Stimulated activated CD4-positive, alpha-beta T cell treated with anti-CD3 and anti-CD28 coated beads, Interleukin-12 subunit alpha, Interleukin-12 subunit beta, amount 100 ng/mL, for 48 hours (primary cell): Measurements from ENCODE around the gene RTN4R.

Experiments
- DNase-seq, 3 donors: peaks; one replicate each; pipeline ENCODE4 v3.0.0-alpha.2; 2020; ENCODE audit warnings: low read depth in 2 of 3, low spot score in 1 of 3

The RTN4R gene

DNA sequence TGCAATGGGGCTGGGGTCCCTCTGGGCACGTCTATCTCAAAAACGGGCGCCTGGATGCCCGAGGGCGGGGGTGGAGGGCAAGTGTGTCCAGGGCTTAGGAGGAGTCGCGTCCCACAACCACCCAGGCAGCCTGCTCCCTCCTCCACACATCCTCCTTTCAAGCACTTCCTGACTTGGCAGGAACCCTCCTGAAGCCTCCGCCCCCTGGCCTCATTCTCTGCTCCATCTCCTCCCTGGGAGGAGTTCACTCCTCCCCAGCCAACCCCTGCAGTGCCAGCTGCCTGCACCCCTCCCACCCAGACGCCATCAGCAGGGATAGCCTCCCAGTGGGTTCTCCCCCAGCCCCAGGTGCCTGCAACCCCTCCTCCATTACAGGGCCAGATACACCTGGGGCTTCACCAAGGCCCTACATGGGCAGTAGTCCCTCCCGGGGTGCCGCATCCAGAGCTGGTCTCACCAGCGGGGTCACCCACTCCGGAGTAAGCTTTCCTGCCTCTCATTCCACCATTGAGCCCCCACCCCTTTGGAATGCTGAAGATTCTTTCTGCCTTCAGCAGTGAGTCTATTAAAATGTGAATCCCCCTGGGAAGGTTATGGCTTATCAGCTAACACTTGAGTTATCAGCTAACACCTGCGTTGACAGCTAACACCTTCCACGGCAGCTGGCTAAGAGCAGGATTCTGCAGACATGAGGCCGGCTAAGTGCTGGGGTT, 24.4 kb downstream of the RTN4R start:
- DNase-seq, result peak in 2 of 3 donors; percentile 48 to 49

DNA sequence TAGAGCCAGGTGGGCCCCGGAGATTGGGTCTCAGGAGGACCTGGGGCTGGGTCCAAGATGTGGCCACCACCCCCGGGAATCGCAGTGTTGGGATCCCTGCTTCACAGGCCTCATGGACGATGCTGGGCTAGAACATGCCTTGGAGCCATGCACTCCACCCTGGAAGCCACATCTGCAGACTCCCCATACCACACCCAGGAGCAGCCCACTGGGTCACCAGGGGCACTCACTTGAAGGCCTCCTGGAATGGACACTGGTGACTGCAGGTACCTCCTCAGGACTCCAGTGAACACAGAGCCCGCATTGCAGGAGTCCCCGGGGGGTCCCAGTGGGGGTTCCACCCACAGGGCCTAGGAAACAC, 25.0 kb downstream of the RTN4R start:
- DNase-seq, result no peak

DNA sequence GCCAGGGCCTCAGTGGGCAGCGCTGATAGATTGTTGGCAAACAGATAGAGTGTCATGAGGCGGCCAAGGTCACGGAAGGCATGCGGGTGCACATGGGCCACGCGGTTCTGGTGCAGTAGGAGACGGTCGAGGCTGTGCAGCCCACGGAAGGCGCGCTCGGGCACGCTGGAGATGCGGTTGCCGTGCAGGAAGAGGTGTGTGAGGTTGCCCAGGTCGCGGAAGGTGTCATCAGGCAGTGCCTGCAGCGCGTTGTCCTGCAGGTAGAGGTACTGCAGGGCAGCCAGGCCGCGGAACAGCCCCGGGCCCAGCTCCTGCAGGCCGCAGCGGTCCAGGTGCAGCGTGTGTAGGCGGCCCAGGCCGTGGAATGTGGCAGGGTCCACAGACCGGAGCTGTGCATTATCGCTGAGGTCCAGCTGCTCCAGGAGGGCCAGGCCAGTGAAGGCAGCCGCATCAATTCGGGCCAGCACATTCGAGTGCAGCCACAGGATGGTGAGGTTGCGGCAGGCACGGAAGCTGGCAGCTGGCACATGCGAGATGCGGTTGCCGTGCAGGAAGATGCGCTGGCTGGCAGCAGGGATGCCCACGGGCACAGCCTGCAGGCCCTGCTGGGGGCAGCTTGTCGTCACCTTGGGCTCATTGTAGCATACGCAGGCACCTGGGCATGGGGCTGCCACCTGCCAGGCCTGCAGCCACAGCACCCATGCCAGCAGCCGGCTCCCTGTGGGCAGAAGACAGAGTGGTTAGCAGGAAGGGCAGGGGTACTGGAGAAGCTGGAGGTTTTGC, 25.5 kb downstream of the RTN4R start:
- no peak for DNase-seq

DNA sequence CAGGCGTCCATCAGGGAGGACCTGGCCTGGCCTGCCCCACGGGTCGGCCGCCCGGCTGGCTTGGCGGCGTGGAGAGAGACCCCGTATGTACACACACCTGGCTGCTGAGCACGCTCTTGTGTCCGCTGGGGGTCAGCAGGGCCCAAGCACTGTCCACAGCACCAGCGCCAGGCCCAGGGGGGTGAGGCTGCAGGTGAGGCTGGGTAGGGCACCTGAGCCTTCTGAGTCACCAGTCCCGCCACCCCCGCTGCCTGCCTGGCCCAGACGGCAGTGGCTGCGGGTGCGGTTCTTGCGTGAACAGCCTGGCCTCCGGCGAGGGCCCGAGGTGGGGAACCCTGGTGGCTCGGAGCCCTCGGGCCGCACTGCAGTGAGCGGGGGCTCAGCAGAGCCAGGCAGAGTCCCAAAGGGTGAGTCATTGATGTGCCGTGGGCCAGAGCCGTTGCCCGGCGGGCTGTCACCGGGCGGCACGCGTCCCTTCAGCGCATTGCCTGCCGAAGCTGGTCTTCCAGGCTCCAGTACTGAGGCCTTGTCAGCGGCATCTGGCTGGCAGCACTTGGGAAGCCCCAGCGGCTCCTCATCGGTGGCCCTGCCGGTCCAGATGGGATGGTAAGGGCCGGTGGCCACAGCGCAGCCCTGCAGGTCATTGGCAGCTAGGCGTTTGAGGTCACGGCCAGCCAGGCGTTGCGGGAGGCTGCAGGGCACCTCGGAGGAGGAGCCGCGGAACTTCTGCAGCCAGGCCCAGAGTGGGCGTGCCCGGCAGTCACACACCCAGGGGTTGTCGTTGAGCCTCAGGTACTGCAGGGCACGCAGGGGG, 26.3 kb downstream of the RTN4R start:
- no peak for DNase-seq

DNA sequence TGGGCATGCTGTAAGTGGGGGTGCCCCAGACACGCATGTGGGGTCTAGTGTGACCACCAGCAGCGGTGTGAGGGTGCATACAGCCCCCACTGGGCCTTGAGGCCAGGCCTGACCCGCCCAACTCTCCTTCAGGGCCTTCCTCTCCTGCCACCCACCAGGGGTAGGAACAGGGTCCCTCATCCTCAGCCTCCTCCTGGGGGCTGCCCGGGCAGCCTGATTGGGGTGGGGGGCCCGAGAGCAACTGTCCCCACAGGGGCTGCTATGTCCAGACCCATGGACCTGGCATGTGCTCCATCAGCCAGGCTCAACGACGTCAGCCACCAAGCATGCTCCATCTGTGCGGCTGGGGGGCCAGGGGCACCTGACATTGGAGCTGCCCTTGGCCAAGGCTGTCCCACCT, 27.2 kb downstream of the RTN4R start:
- DNase-seq, result no peak

DNA sequence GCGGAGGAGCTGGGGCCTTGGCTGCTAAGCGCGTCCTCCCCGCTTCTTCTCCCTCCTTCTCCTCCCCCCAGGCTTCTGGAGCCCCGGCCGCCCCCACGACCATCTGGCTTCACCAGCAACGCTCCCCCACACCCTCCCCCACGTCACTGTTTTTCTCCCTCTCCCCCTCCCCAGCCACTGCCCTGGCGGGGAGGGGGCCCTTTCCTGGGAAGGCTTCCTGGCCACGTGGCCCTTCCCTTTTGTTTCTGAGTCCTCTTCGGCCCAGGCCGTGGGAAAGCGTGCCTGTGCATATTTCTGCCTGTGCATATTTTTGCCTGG, 27.7 kb downstream of the RTN4R start:
- no peak for DNase-seq

DNA sequence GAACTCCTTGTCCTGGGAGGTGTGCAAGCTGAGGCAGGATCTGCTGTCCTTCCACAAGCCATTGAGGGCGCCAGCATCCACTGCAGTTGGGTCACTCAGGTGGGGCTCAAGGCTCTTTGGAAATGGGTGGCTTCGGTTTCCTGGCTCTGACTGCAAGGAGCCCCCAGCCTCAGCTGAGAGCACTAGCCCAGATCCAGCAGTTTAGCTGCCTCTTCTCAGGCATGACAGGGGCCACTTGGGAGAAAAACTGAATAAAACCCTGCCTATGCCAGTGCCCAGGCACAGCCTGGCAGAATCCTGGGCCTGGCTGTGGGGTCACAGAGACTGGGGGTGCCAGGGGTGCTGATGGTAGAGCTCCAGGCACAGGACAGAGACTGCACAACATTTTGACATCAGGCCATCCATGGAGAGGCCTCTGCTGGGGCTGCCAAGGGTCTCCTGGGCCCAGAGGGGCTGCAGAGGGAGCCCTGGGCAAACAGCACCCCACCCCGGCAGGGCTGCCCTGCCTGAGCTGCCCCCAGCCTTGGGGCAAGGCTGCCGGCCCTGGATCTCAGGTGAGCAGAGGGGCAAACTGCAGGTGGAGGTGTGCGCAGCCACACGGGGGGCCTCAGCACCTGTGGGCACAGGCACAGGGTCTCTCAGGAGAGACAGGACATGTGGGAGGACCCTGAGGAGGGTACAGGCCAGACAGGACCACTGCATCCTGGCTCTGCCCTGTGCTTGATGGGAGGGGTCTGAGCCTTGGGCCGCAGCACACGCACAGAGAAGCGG, 28.3 kb downstream of the RTN4R start:
- no peak for DNase-seq

DNA sequence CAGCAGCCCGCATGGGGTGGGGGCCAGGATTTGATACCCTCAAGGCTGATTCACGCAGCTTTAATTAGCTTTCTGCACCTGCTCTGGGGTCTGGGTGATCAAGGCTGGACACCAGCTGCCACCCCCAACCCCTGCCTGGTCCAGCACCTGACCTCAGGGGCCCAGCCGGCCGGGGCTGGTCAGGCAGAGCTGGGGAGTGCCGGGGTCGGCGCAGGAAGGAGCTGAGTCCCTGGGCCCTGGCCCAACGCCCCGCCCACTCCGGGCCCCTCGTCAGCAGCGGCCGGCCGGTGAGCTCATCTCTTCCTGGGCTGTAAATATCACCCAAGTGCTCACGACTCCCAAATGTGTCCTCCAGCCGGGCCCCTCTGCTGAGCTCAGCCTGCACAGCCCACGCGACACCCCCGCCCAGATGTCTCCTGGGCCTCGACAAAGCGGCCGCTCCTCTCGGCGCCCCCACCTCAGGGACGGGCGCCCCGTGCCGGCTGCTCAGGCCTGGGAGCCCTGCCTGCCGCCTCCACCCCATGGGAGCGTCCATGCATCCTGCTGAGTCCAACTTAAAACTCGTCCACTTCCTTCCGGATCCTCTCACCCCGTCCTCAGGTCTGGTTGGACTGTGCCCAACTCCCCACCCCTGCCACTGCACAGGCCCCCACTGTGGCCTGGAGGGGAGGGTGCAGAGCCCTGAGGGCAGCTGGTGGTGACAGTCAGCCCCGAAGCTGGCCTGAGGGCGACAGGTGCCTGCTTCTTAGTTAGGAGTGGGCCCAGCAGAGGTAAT, 29.0 kb downstream of the RTN4R start:
- no peak for DNase-seq

DNA sequence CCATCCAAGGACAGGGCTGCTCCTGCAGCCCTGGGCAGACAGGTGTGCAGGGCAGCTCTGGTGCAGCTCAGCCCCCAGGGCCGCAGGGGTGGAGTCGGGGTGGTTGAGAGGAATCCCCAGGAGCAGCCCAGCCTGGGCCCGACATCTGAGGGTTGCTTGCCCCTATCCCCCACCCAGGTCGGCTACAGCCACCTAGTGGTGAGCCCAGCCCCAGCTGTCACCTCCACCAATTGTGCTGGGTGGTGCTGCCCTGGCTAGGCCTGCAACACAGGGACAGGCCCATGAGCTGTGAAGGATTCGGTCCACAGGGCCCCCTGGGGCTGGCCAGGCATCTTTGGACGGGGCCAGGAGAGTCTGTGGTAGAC, 29.6 kb downstream of the RTN4R start:
- peak; percentile 31 to 44 (median 37) for DNase-seq

DNA sequence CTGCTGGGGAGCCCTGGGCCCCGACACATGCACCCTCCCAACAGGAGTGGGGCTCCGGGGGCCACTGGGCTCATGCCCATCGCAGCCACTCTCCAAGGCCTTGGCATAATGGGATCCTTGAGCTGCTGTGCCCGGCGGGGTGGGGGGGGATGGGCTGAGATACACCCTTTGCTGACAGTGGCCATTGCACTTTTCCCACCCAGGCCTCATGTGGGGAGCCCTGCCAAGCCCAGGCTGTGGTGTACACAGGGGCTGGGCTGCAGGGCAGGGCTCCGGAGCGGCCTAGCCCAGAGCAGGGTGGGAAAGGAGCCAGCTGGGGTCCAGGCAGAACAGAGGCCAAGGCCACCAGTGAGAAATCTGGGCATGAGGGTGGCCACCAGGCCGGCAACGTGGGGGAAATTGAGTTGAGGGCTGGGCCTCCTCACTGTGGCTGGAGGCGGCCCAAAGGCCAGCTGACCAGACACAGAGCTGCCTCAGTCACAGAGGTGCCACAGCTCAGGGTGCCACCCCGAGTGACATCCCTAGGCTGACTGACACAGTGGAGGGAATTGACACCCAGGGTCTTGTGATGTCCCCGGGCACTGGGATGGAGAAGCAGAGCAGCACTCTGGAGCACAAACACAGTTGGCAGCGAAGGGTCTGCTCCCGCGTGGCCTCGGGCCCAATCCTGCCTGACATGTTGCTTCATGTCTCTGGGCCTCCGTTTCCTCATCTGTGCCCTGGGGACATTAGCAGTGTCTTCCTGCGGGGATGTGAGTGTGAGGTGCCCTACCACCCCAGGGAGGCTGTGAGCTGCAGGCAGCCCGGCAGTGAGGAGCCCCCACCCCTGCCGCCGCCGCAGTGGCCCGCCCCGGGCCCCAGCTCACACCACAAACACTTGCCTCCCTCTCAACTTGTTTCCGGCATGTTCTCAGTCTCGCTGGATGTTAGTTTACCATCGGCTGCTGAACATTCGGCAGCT, 30.4 kb downstream of the RTN4R start:
- DNase-seq, result no peak

DNA sequence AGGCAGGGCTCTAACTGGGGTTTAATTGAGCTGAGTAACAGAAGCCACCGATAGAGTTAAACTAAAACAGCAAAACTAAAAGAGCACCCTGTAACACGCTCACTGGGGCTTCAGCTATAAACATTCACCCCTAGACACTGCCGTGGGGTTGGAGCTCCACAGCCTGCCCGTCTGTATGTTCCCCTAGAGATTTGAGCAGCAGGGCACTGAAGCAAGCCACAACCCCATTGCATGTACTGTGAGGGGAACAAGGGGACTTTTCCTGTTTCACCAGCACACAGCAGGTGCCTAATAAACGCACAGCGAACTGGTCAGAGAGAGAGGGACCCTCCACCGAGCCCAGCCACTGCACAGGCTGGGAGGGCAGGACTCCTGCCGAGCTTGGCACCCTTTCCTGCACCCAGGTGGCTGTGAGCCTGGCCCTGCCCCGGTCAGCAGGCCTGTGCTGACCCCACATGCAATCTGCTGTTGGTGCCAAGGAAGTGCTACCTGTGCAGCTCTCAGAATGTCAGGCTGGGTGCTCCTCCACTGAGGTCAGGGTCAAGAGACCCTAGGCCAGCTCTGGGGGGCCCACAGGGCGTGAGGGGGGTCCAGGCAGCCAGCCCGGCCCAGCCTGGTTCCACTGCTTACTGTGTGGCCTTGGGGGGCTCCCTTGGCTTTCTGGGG, 31.9 kb downstream of the RTN4R start:
- DNase-seq, result no peak

DNA sequence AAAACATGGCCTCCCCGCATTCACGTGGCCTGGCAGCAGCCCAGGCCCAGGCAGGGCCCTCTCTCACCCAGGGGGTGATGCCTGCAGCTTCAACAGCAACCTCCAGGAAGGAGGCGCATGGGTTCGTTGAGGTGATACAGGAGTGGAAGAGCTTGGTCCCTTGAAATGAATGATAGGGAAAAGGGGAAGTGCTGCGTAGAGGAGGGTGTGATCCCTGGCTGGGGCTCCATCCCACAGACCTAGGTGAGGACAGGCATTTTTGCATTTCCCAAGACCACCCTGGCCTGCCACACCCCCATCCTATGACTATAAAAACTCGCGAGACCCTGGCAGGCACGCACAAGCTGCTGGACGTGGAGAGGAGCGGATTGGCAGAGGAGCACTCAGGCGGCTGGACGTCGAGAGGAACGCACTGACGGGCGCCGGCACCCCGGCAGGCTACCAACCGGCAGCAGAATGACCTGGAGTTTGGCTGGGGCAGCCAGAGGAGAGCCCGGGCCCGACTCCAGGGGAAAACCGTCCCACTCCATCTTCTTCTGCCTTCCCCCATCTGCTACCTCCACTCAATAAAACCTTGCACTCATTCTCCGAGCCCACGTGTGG, 32.6 kb downstream of the RTN4R start:
- no peak for DNase-seq

DNA sequence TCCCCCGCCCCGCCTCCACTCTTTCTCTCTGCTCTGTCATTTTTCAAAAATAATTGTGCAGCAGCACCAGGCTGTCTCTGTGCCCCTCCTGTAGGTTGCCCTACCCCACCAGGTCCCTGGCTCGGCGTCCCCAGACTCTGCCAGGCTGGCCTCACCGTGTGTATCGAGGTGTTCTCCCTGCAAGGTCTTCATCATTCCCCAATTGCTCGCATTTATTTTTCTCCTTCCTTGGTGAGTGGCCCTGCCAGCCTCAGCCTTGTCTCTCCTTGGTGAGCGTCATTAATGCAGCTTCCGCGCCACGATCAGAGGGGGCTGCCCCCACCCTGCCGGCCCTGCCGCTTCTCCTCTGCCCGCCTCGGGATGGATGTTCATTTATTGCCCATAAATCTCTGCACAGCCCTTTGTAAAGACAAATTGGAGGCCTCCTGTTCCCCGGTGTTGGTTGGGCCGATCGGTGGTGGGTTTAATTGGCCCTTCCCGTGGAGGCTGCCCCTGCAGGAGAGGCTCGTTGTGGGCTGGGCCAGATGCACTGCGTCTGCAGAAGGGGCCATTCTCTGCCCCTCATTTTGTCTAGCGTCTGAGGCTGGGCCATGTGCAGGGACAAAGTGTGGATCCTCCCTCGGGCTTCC, 33.2 kb downstream of the RTN4R start:
- DNase-seq, result no peak

DNA sequence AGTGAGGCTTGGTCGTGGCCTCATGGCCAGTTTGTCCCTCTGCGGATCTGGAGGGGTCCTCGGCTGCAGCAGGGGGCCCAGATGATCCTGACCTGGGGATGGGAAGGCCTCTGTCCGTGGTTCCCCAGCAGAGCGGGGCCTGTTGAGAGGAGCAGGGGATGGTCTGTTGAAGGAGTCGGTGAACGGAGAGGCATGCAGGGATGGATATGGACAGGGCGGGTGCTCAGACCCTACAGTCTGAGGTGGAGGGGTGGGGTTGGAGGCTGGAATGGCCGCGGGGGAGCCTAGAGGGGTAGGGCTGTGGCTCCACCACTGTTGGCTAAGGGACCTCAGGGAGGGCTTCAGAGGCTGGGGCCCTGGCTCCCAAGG, 33.8 kb downstream of the RTN4R start:
- no peak for DNase-seq

DNA sequence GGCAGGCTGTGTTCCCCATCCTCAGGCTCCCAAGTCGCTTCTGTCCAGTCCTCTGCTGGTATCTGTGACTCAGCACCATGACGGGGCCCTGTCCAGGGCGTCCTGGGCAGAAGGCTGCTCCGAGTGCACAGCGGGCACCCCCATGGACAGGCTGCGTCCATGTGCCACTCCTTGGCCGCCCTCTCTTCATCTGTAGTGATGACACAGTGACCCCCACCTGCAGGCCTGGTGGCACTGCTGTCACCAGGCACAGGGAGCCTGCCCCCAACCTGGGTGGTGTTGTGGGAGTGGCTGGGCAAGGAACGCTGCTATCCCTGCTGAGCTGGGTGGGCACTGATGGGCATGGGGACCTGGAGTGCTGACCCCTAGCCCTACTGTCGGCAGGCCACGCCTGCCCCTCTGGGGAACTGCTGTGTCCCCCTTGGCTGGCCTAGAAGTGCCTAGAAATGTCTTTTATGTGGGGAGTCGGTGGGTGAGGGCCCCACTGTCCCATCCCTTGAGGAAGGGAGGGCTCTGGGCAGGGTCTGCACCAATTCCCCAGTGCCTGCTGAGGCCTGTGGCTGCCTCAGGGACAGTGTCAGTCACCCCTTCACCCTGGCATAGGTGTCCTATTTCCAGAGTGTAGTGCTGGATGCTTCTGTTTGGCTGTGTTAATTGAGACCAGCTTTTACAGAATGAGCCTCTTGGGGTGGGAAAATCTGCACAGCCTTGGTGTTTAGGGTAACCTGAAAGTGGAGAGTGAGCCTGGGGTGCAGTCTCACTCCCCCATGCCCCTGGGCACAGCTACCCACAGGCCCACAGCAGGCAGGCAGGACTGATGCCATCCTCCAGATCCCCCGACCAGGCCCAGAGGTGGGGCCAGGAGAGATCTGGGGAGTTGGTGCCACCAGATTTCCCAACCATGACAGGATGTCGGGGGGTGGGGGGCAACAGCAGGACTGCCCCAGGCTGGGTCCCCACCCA, 34.5 kb downstream of the RTN4R start:
- no peak for DNase-seq

DNA sequence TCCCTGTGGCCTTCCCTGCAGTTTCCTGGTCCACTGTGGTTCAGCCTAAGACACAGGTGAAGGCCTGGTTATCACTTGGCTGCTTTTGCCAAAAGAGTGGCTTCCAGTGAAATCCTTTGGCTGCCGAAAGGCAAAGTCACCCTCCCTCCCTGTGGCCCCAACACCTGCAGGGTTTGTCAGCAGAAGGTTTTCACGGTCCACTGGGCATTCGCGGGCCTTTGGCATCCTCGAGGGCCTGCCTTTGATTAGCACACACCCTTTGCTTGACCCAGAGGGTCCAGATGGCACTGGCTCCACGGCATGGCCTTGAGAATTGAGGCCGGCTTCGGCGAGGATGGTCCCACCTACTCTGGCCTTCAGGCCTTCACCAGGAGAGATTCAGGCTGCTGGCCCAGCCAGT, 35.3 kb downstream of the RTN4R start:
- no peak for DNase-seq

DNA sequence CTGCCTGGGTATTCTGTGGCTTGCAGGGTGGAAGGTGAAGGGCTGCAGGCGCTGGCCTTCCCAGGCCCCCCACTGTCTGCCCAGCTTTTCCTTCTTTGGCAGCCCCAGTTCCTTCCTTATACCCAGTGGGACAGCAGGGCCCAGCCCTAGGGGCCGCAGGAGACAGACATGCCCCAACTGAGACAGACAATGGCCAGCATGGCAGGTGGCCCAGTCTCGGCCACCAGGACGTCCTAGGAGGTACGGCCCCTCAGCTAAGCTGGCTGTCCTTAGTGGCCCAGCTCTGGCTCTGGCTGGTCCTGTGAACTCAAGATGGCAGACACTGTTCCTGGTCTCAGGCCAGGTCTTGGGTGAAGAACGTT, 35.9 kb downstream of the RTN4R start:
- no peak for DNase-seq
